Measurements from ENCODE around the gene OGA.

The OGA gene

DNA sequence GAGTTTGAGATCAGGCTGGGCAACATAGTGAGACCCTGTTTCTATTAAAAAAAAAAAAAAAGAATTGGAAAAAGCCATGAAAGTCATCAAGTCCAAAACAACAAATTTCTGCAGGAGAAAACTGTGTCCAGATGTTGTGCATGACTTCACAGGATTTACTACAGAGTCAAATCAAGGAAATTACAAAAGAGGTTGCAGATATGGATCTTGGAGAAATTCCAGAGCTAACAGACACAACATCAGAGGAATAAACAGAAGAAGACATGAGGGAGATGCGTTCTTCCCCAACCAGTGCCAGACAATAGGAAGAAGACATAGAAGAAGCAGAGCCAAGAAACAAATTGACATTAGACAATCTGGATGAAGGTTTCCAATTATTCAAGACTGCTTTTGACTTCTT is 49.7 kb upstream of the OGA start:
- ChIA-PET CTCF (interaction anchor here (0.6 to 1.0 kb wide), 2 partner anchors 32 to 141 kb away, joined by 3 to 5 read pairs; no protein-coding TSS in a partner anchor), POLR2A (no interaction called here)
- TF ChIP-seq ZNF292 (tag by site-specific recombination; IDR thresholded peaks at IDR 0.05; ENCODE audit: borderline replicate concordance, low read depth) (no peak), ZNF169 (tag by site-specific recombination; IDR thresholded peaks at IDR 0.05) (no peak), AEBP2 (tag by site-specific recombination; IDR thresholded peaks at IDR 0.05; ENCODE audit: borderline replicate concordance) (no peak), ZNF549 (tag by site-specific recombination; IDR thresholded peaks at IDR 0.05) (no peak), ZNF510 (tag by site-specific recombination; IDR thresholded peaks at IDR 0.05; ENCODE audit: insufficient replicate concordance) (no peak), ZSCAN16 (tag by site-specific recombination; IDR thresholded peaks at IDR 0.05) (no peak), ZNF843 (tag by site-specific recombination; IDR thresholded peaks at IDR 0.05) (no peak), ZNF837 (tag by site-specific recombination; IDR thresholded peaks at IDR 0.05) (no peak), ZNF133 (tag by site-specific recombination; IDR thresholded peaks at IDR 0.05) (no peak), ZNF677 (tag by site-specific recombination; IDR thresholded peaks at IDR 0.05) (no peak), OVOL3 (tag by site-specific recombination; IDR thresholded peaks at IDR 0.05) (no peak)

GRCh38 chr10:101859530-101859929 is 41.3 kb upstream of the OGA start:
- CTCF ChIA-PET: interaction anchor here (0.6 to 2.4 kb wide), 3 partner anchors 18 to 71 kb away, joined by 3 to 14 read pairs (median 4); no protein-coding TSS in a partner anchor
- Histone ChIP-seq H3K36me3 (ENCODE audit: control insufficient read depth in 2 of 2, insufficient read depth in 1 of 2, low read length in 2 of 2) (no peaks in the 10 kb centered on the region; a peak in 1 of 3 replicates), H3K4me3 (ENCODE audit: low read depth, low read length) (no peak overlapping the region), H3K9me3 (ENCODE audit: control insufficient read depth, insufficient read depth, low read depth, low read length) (peaks cover 2% of the 10 kb centered on the region; the same call in 1 of the 2 replicates), H3K27ac (ENCODE audit: extremely low read depth, low read depth, low read length) (no peak overlapping the region), H3K4me1 (ENCODE audit: control insufficient read depth, insufficient read depth, low read length) (no peaks in the 10 kb centered on the region)
- TF ChIP-seq AEBP2 (tag by site-specific recombination; IDR thresholded peaks at IDR 0.05; ENCODE audit: borderline replicate concordance) (no peak), ZNF18 (tag by site-specific recombination; IDR thresholded peaks at IDR 0.05) (no peak), ZNF707 (tag by site-specific recombination; IDR thresholded peaks at IDR 0.05) (no peak), GLI2 (tag by site-specific recombination; IDR thresholded peaks at IDR 0.05; ENCODE audit: borderline replicate concordance, low read depth) (no peak), ZBTB8A (tag by site-specific recombination; IDR thresholded peaks at IDR 0.05) (no peak), ZNF776 (tag by site-specific recombination; IDR thresholded peaks at IDR 0.05; ENCODE audit: borderline replicate concordance) (no peak), ZBTB1 (tag by site-specific recombination; IDR thresholded peaks at IDR 0.05) (no peak), ZNF391 (tag by site-specific recombination; IDR thresholded peaks at IDR 0.05; ENCODE audit: borderline replicate concordance, low read depth) (no peak)
- POLR2A ChIA-PET: interaction anchor here (0.6 kb wide), 1 partner anchor 31 kb away, joined by 3 read pairs; no protein-coding TSS in a partner anchor

More for the DNA sequence above, 49.7 kb upstream of the OGA start:
- Histone ChIP-seq H3K36me3 (ENCODE audit: control insufficient read depth in 2 of 2, insufficient read depth in 1 of 2, low read length in 2 of 2) (no peaks in the 10 kb centered on the region; a peak in 1 of 3 replicates), H3K4me1 (ENCODE audit: control insufficient read depth, insufficient read depth, low read length) (no peaks in the 10 kb centered on the region), H3K9me3 (ENCODE audit: control insufficient read depth, insufficient read depth, low read depth, low read length) (no peaks in the 10 kb centered on the region), H3K4me3 (ENCODE audit: low read depth, low read length) (no peak overlapping the region), H3K27ac (ENCODE audit: extremely low read depth, low read depth, low read length) (no peak overlapping the region)
